Ascending aorta (tissue), 2 donors: ENCODE measurements around the gene TBC1D24. TPM values are rescaled to one million over a fixed set of nuclear protein-coding genes. Genes with fewer than 3 reads are reported as not detected.
"Not testable (repeated sequence)": the region's sequence is repeated elsewhere in the genome, so short reads cannot be mapped to it uniquely, and the experiment has no call there.

Experiments used
- DNase-seq, 2 donors: peaks; one replicate each; pipeline ENCODE4 v3.0.0-alpha.2; 2019; ENCODE audit warnings: low spot score in 2 of 2
- H3K27ac ChIP-seq, 2 donors: fragments of 200-600 bp; sonication (generic); one replicate each; pipeline ENCODE4 v1.5.1; 2016 to 2017; ENCODE audit warnings: mild to moderate bottlenecking in 1 of 2
- H3K27me3 ChIP-seq: fragments of 200-600 bp; sonication (generic); one replicate; pipeline ENCODE4 v1.5.1; 2017
- H3K36me3 ChIP-seq, 2 donors: fragments of 200-600 bp; sonication (generic); one replicate each; pipeline ENCODE4 v1.5.1; 2016
- H3K4me1 ChIP-seq, 2 donors: fragments of 200-600 bp; sonication (generic); one replicate each; pipeline ENCODE4 v1.5.1; 2016 to 2017; ENCODE audit warnings: mild to moderate bottlenecking in 1 of 2
- H3K4me3 ChIP-seq, 2 donors: fragments of 200-600 bp; sonication (generic); one replicate each; pipeline ENCODE4 v1.5.1; 2016 to 2017; ENCODE audit warnings: mild to moderate bottlenecking in 1 of 2
- H3K9me3 ChIP-seq, 2 donors: fragments of 200-600 bp; sonication (generic); one replicate each; pipeline ENCODE4 v1.5.1; 2016
- CTCF ChIP-seq, 3 experiments: fragments of 200-600 bp in 2 of 3; fragments of 450-650 bp in 1 of 3; sonication (generic) in 2 of 3; IDR thresholded peaks; one replicate each; pipeline ENCODE4 v1.5.1; 2016 to 2019; ENCODE audit warnings: antibody characterized with exemption in 3 of 3, mild to moderate bottlenecking in 1 of 3, moderate library complexity in 1 of 3
- intact Hi-C: fragments of 100-400 bp; cut with DNase I; formaldehyde crosslinking; loops from one replicate; pipeline ENCODE4 v1.15.1; 2023
- total RNA-seq: library from RNA; depleted of rRNA; stranded (reverse); fragments of >200 nt; gene quantifications from one replicate; pipeline ENCODE4 v1.1.0, GENCODE V29; 2016

Gene TBC1D24
- total RNA-seq, 1 donor from 2014 or later, result 22.5 TPM

DNA sequence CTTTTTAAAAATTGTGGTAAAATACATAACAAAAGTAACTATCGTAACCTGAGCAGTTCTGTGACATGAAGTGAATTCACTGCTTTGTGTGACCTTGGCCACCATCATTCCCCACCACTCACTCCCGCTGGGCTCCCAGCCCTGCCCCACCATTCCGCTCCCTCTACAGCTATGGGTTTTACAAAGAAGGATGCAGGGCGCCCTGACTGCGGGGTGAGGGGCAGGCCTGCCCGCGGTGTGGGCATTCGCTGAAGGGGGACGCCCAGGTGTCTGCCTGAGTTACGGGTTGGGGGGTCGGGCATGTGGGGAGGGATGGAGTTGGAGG is 56.4 kb downstream of the TBC1D24 start, which contains the start of gene CEMP1:
TSS of gene CEMP1 (minus strand) at position 38 of the 325 bp plus-strand sequence. CDS start 335 bp downstream, outside the sequence.
- intact Hi-C loops, result loop anchor here (1.0 to 10.0 kb wide), 6 partner anchors 72 to 1219 kb away; partner anchors contain the start of genes FLYWCH1, HCFC1R1, THOC6 and TNFRSF12A

GRCh38 chr16:2531696-2532493 is 57.0 kb downstream of the TBC1D24 start:
- Histone ChIP-seq H3K27me3 (no peaks in the 10 kb centered on the region), H3K9me3 (no peaks in the 10 kb centered on the region), H3K4me1 (peaks cover 0 to 15% of the 10 kb centered on the region in 2 donors), H3K4me3 (peak overlapping the region; percentile 70 to 80), H3K36me3 (peaks cover 15 to 21% of the 10 kb centered on the region in 2 donors), H3K27ac (peak overlapping the region; percentile 97)
- DNase-seq, result peak; percentile 94 to 99
- intact Hi-C loops, result loop anchor here (1.0 to 10.0 kb wide), 7 partner anchors 19 to 1220 kb away; partner anchors contain the start of genes ATP6V0C, FLYWCH1, HCFC1R1 and THOC6
- TF ChIP-seq CTCF (IDR thresholded peaks at IDR 0.05), result no peak

More for the DNA sequence above, 56.4 kb downstream of the TBC1D24 start, which contains the start of gene CEMP1:
- H3K9me3 ChIP-seq, result no peaks in the 10 kb centered on the region
- peaks cover 20 to 26% of the 10 kb centered on the region in 2 donors for H3K36me3 ChIP-seq
- no peaks in the 10 kb centered on the region for H3K27me3 ChIP-seq
- peaks cover 0 to 14% of the 10 kb centered on the region in 2 donors for H3K4me1 ChIP-seq
- peak within 1 kb of the TSS; percentile 70 to 80 for H3K4me3 ChIP-seq
- H3K27ac ChIP-seq, result peak within 1 kb of the TSS; percentile 97
- no peak for DNase-seq
- TF ChIP-seq CTCF (IDR thresholded peaks at IDR 0.05), result no peak

DNA sequence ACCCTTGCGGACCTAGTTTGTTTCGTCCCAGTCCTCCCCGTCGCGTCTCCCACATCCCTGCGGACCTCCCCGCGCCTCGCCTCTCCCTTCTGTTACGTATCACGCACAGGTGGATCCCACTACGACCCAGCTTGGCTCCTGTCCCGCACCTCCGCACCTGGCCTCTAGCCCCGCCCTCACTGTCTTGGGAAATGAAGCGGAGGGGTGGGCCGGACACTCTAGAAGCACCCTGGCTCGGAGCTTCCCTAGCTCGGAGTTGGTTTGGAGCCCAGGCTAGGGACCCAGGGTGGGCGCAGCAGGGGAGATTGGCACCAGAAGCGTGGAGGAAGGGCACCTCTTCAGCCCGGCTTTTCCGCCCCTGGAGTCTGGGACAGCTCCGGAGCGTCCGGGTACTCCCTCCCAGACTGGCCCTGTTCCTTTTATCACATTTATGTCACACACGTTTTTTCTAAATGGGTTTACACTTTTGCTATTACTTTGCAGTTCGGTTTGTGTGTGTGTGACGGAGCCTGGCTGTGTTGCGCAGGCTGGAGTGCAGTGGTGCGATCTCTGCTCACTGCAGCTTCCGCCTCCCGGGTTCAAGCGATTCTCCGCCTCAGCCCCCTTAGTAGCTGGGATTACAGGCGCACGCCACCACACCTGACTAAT is 57.7 kb downstream of the TBC1D24 start:
- no peak for TF ChIP-seq CTCF (IDR thresholded peaks at IDR 0.05)
- DNase-seq, result peak in 1 of 2 donors; percentile 85
- intact Hi-C loops, result loop anchor here (2.0 to 10.0 kb wide), 6 partner anchors 20 to 1220 kb away; partner anchors contain the start of genes ATP6V0C, FLYWCH1, HCFC1R1 and THOC6
- H3K4me1 ChIP-seq, result peaks cover 0 to 15% of the 10 kb centered on the region in 2 donors
- peaks cover 12 to 16% of the 10 kb centered on the region in 2 donors for H3K36me3 ChIP-seq
- no peaks in the 10 kb centered on the region for H3K27me3 ChIP-seq
- H3K4me3 ChIP-seq, result peak overlapping the region; percentile 70 to 80
- H3K27ac ChIP-seq, result peak overlapping the region; percentile 97
- no peaks in the 10 kb centered on the region for H3K9me3 ChIP-seq

GRCh38 chr16:2533142-2533755 is 58.3 kb downstream of the TBC1D24 start:
- intact Hi-C loops, result loop anchor here (2.0 to 10.0 kb wide), 6 partner anchors 20 to 1221 kb away; partner anchors contain the start of genes ATP6V0C, FLYWCH1, HCFC1R1 and THOC6
- Histone ChIP-seq H3K36me3 (peaks cover 9 to 10% of the 10 kb centered on the region in 2 donors), H3K4me3 (peak overlapping the region; percentile 70 to 80), H3K4me1 (peaks cover 0 to 15% of the 10 kb centered on the region in 2 donors), H3K27ac (peak overlapping the region; percentile 97)
- DNase-seq, H3K27me3 ChIP-seq, H3K9me3 ChIP-seq: not testable (repeated sequence)

GRCh38 chr16:2533912-2534311 is 59.0 kb downstream of the TBC1D24 start:
- Histone ChIP-seq H3K4me1 (peaks cover 0 to 16% of the 10 kb centered on the region in 2 donors), H3K36me3 (peaks cover 2 to 3% of the 10 kb centered on the region in 2 donors), H3K9me3 (no peaks in the 10 kb centered on the region), H3K27ac (peak overlapping the region in 1 of 2 donors; percentile 51), H3K27me3 (no peaks in the 10 kb centered on the region), H3K4me3 (no peak overlapping the region)
- no peak for TF ChIP-seq CTCF (IDR thresholded peaks at IDR 0.05)
- intact Hi-C loops, result loop anchor here (2.0 to 10.0 kb wide), 6 partner anchors 21 to 1222 kb away; partner anchors contain the start of genes ATP6V0C, FLYWCH1, HCFC1R1 and THOC6
- no peak for DNase-seq

- not testable (repeated sequence) for H3K27ac ChIP-seq, H3K36me3 ChIP-seq, H3K9me3 ChIP-seq, H3K27me3 ChIP-seq, DNase-seq, H3K4me3 ChIP-seq
- peaks cover 4 to 20% of the 10 kb centered on the region in 2 donors for H3K4me1 ChIP-seq
- intact Hi-C loops, result loop anchor here (5.0 to 10.0 kb wide), 5 partner anchors 138 to 1222 kb away; partner anchors contain the start of genes FLYWCH1, HCFC1R1, THOC6 and TNFRSF12A
These were observed 59.4 kb downstream of the TBC1D24 start for GRCh38 chr16:2534335-2534734.
